HG02870 (cell line): Measurements from ENCODE around the gene LRRFIP2.
"Not testable (repeated sequence)": the region's sequence is repeated elsewhere in the genome, so short reads cannot be mapped to it uniquely, and the experiment has no call there.

Experiments used
- ATAC-seq: cut with Tn5 transposase; IDR thresholded peaks from one replicate; pipeline ENCODE4 v1.9.1; 2021; ENCODE audit warnings: mild to moderate bottlenecking, moderate library complexity; ENCODE audit not compliant: unreplicated experiment

Gene LRRFIP2, protein sequence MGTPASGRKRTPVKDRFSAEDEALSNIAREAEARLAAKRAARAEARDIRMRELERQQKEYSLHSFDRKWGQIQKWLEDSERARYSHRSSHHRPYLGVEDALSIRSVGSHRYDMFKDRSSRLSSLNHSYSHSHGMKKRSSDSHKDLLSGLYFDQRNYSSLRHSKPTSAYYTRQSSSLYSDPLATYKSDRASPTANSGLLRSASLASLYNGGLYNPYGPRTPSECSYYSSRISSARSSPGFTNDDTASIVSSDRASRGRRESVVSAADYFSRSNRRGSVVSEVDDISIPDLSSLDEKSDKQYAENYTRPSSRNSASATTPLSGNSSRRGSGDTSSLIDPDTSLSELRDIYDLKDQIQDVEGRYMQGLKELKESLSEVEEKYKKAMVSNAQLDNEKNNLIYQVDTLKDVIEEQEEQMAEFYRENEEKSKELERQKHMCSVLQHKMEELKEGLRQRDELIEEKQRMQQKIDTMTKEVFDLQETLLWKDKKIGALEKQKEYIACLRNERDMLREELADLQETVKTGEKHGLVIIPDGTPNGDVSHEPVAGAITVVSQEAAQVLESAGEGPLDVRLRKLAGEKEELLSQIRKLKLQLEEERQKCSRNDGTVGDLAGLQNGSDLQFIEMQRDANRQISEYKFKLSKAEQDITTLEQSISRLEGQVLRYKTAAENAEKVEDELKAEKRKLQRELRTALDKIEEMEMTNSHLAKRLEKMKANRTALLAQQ

GRCh38 chr3:37174532-37175126 lies at the start of gene LRRFIP2:
Gene LRRFIP2 (minus strand): TSS chr3:37174582. CDS start chr3:37148983, 25,599 bp downstream.
- ATAC-seq = peak; percentile 38

DNA sequence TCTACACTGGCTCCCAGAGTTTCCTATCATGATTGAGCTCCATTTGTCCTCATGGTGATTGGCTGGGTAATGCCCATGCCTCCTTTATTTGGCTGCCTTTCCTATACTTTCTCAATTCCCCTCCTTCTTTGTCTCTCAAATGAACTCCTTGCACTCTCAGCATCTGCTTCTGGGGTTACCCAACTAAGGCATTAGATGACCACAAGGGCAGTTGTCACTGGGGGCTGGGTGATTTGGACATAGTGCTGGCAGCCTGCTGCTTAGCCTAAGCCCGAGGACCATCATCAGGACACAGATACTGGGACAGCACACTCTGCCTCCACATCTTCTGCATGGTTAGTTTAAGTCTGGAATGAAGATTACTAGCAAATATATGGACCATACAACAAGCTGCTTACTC lies 49.2 kb upstream of the LRRFIP2 start:
- ATAC-seq = no peak

- ATAC-seq = no peak
Observed at GRCh38 chr3:37223141-37223558, 48.8 kb upstream of the LRRFIP2 start.

GRCh38 chr3:37222542-37222941 lies 48.2 kb upstream of the LRRFIP2 start:
- not testable (repeated sequence) for ATAC-seq

DNA sequence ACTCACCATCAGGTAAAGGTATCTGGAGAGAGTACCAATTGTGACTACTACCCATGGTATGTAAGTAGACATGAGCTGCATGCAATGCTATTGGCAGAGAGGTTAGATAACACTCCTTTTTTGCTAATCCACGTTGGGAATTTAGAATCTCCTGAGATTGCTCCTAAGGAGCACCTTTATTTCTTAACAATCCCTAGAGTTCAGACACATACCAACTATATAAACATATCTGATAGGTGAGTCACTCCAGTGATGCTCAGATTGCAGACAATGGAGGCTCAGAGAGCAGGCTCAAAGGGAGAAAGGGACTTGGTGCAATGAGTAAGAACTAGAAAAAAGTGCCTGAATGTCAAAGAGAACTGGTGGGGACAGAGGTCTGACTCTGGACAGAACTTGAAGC lies 47.0 kb upstream of the LRRFIP2 start:
- no peak for ATAC-seq

GRCh38 chr3:37219266-37219665 lies 44.9 kb upstream of the LRRFIP2 start:
- no peak for ATAC-seq

- ATAC-seq = no peak
Observed at GRCh38 chr3:37218206-37218605, 43.8 kb upstream of the LRRFIP2 start.

DNA sequence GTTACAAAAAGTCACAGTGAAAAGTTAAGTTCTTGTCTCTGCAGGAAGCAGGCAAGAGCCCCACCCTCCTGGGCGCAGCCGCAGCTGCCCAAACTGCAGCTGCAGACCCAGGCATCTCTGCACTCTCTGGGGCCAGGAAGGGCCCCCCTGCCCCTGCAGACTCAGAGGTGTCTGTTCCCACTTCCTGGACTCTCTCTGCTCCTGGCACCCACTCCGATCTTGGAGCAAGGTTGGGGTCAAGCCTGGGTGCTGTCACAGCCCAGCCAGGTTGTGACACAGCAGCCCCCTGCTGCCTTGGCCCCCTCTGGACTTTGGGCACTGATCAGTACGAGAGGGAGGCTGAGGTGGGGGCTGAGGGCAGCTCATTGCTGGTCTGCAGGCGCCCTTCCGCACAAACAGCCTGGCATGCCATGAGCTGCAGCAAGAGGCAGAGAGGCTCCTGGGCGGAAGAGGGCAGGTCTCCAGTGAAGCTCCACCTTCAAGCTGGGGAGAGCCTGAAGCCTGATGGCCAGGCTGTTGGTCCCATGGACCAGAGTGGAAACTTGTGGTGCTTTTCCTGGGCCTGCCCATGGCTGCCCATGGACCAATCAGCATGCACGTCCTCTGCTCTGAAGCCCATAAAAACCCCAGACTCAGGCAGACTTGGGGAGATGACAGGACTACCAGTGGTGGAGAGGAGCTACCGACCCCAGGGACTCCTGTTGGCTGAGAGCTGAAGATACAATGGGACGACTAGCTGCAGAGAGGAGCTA lies 42.9 kb upstream of the LRRFIP2 start:
- no peak for ATAC-seq

- no peak for ATAC-seq
Observed at GRCh38 chr3:37216597-37217097, 42.3 kb upstream of the LRRFIP2 start.

DNA sequence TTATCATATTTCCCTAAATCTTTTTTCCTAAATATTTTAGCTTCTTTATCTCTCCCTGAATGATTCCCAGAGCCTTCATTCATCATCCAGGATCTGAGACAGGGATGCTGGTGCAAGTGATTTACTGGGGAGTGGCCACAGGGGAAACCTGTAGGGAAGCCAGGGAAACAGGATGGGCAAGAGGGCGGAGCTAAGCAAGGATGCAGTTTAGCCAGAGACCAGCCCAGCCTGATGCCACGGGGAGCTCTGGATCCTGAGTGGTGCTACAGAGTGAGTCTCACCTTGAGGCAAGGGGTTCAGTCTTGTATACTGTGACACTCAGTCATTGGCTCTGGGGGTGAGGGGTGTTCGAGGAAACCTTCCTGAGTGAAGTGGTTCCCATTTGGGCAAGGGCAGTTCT lies 39.7 kb upstream of the LRRFIP2 start:
- ATAC-seq = no peak

DNA sequence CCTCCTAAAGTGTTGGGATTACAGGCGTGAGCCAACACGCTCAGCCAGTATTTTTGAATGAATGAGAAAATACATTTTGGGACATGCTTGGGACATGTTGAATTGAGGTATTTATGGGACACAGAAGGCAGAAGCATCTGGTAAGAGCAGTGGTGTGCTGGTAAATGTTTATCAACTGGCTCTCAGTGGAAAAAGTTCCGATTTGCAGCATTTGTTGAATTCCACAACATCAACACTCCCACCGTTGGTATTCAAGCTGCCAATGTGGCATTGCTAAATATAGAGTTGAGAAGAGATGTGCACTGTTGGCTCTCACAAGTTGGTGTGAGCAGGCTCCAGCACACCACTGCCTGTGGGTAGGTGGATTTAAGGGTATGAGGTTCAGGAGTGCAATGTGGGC lies 35.8 kb upstream of the LRRFIP2 start:
- no peak for ATAC-seq

- not testable (repeated sequence) for ATAC-seq
Observed at GRCh38 chr3:37208576-37208975, 34.2 kb upstream of the LRRFIP2 start.

GRCh38 chr3:37208008-37208407 lies 33.6 kb upstream of the LRRFIP2 start:
- ATAC-seq = not testable (repeated sequence)

- ATAC-seq = not testable (repeated sequence)
Observed at GRCh38 chr3:37206041-37206440, 31.7 kb upstream of the LRRFIP2 start.

GRCh38 chr3:37204314-37204713 lies 29.9 kb upstream of the LRRFIP2 start:
- ATAC-seq = no peak

GRCh38 chr3:37202035-37202434 lies 27.7 kb upstream of the LRRFIP2 start:
- no peak for ATAC-seq

DNA sequence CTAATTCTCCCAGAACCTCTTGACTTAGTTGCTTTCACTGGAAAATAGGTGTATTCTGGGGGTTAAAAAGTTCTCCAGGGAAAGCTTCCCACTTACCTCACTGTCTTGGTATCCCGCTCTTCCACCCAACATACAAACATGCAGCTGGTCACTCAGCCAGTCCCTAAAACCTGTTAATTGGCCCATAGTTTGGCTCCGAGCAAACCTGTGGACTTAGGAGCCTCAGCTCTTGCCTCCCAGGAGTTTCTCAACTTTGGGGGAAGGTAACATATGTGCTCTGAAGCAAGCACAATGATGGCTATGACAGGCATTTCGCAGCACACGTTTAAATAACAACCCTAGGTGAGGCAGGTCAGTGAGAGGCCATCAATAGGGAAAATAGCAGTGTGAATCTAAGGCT lies 25.8 kb upstream of the LRRFIP2 start:
- ATAC-seq = no peak

DNA sequence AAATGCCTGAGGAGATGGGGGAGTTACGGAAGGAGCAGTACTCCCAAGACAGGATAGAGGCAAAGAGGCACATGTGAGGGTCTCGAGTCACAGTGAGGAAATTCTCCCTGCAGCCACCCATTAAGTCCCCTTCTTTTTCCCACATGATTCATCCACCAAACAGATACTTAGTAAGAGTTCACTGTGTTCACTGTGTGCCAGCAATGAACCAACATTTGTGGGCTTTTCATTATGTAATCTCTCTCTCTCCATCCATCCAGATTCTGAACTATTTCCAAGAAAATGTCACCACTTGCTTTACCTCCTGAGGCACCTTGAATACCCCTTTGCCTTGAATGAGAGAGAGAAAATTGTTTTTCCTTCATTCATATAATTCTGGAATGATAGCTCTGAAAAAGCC lies 24.6 kb upstream of the LRRFIP2 start:
- ATAC-seq = no peak

DNA sequence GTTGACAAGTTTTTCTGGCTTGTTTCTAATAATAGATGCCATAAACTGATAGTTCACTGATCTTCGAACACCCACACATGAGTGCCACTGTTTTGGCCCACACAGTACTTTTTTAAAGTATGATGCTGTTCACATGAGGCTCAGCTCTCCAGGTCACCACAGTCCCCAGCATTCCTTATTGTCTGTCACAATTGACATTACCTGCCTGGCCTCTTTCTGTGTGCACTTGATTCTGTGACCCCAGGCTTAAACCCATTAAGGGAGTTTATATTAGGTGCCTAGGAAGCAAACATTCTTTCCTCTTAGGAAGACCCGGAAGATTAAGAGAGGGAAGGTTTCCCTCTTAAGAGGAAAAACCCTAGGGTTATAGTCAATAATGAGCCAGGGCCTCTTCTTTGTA lies 24.2 kb upstream of the LRRFIP2 start:
- no peak for ATAC-seq

DNA sequence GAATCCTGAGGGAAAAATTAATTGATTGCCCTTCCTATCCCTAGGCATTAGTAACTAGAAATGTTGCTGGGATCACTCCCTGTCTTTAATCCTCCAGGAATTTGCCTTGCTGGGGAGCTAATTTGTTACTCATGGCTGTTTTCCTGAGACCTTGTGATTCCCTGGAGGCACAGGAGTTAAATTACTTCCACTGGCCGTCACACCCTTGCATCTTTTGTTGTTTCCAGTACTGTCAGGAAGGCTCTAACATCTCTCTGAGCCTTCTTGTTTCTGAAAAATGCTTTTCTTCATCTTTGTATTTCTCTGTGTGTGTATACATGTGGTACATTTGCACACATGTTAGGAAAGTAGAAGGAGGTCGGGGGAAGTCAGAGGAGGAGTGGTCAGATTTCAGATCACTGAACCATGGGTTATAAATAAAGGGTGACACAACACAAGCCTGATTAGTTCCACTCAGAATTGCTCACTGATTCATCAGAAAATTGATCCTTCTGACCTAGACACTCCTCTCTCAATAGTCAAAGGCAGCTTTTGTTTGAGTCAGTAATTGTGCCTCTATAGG lies 23.5 kb upstream of the LRRFIP2 start:
- no peak for ATAC-seq

GRCh38 chr3:37194533-37194932 lies 20.2 kb upstream of the LRRFIP2 start:
- no peak for ATAC-seq
